Nephron progenitor cell (in vitro differentiated cells): ENCODE measurements around the gene ATP2C2.

Experiments
- DNase-seq: peaks from one replicate; pipeline ENCODE4 v3.0.0; 2021
- H3K27ac Mint-ChIP-seq: 2 replicates; pipeline ENCODE4 v1.8.0; 2021; ENCODE audit warnings: mild to moderate bottlenecking, moderate library complexity, mixed read lengths
- H3K27me3 Mint-ChIP-seq: 2 replicates; pipeline ENCODE4 v1.8.0; 2021; ENCODE audit warnings: mild to moderate bottlenecking, low read depth, mixed read lengths; ENCODE audit not compliant: poor library complexity
- H3K36me3 Mint-ChIP-seq: 2 replicates; pipeline ENCODE4 v1.8.0; 2021; ENCODE audit warnings: low read depth, mixed read lengths
- H3K4me1 Mint-ChIP-seq: 2 replicates; pipeline ENCODE4 v1.8.0; 2021; ENCODE audit warnings: mixed read lengths
- H3K4me3 Mint-ChIP-seq: 2 replicates; pipeline ENCODE4 v1.8.0; 2021; ENCODE audit warnings: mild to moderate bottlenecking, moderate library complexity, mixed read lengths
- H3K9me3 Mint-ChIP-seq: 2 replicates; pipeline ENCODE4 v1.8.0; 2021; ENCODE audit warnings: mild to moderate bottlenecking, moderate library complexity, mixed read lengths
- TF ChIP-seq, protein P1 (sequence below): fragments of 200-600 bp; sonication (generic); IDR thresholded peaks from 2 replicates; pipeline ENCODE4 v1.5.0; 2021; ENCODE audit warnings: antibody characterized with exemption

Gene ATP2C2

DNA sequence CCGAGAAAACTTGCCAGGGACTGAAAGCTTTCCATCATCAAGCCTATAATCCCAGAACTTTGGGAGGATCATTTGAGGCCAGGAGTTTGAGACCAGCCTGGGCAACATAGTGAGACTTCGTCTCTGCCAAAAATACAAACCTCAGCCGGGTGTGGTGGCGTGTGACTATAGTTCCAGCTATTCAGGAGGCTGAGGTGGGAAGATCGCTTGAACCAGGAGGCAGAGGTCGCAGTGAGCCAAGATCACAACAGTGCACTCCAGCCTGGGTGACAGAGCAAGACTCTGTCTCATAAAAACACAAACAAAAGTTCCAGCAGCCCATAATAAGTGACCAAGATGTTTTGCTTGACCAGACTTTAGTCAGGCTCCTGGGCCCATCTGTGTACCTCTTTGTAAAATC lies 134.2 kb downstream of the ATP2C2 start:
- H3K4me3 Mint-ChIP-seq: peak overlapping the region; percentile 45
- no peak for DNase-seq
- no peak overlapping the region for H3K27ac Mint-ChIP-seq
- peaks cover 64% of the 10 kb centered on the region for H3K4me1 Mint-ChIP-seq
- TF ChIP-seq, protein P1, sequence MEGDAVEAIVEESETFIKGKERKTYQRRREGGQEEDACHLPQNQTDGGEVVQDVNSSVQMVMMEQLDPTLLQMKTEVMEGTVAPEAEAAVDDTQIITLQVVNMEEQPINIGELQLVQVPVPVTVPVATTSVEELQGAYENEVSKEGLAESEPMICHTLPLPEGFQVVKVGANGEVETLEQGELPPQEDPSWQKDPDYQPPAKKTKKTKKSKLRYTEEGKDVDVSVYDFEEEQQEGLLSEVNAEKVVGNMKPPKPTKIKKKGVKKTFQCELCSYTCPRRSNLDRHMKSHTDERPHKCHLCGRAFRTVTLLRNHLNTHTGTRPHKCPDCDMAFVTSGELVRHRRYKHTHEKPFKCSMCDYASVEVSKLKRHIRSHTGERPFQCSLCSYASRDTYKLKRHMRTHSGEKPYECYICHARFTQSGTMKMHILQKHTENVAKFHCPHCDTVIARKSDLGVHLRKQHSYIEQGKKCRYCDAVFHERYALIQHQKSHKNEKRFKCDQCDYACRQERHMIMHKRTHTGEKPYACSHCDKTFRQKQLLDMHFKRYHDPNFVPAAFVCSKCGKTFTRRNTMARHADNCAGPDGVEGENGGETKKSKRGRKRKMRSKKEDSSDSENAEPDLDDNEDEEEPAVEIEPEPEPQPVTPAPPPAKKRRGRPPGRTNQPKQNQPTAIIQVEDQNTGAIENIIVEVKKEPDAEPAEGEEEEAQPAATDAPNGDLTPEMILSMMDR: no peak
- peaks cover 21% of the 10 kb centered on the region for H3K36me3 Mint-ChIP-seq
- no peaks in the 10 kb centered on the region for H3K9me3 Mint-ChIP-seq
- peaks cover 2% of the 10 kb centered on the region for H3K27me3 Mint-ChIP-seq

DNA sequence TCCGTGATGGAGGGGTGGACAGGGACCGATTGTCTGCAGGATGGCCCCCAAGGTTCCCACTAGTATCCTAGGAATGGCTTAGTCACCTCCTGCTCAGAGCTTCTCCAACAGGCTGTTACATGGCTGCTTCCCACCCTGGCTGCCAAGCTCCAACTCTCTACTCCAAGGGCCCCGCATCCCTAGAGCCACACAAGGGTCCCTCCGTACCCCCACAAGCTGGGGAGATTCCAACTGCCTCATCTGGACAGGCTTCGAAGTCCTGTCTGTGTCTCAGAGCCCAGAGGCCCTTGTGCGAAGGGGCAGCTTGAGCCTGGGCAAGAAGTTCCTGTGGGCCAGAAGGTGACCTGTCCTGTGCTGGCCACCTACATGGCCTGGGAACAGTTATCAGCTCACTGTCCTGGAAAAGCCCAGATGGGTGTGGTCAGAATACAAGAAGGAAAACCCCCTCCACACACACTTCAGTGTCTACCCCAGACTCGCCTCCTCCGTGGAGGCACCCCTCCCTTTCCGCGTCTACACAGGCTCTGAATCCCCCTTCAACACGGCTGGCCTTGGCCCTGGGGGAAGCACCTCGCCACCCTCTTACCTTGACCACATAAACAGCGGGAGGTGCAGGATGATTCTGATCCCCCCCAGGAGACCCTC lies 135.5 kb downstream of the ATP2C2 start:
- H3K36me3 Mint-ChIP-seq: peaks cover 14% of the 10 kb centered on the region
- peaks cover 73% of the 10 kb centered on the region for H3K4me1 Mint-ChIP-seq
- no peaks in the 10 kb centered on the region for H3K9me3 Mint-ChIP-seq
- no peak overlapping the region for H3K27ac Mint-ChIP-seq
- peaks cover 2% of the 10 kb centered on the region for H3K27me3 Mint-ChIP-seq
- no peak for DNase-seq
- TF ChIP-seq, protein P1: no peak
- H3K4me3 Mint-ChIP-seq: peak overlapping the region; percentile 85

DNA sequence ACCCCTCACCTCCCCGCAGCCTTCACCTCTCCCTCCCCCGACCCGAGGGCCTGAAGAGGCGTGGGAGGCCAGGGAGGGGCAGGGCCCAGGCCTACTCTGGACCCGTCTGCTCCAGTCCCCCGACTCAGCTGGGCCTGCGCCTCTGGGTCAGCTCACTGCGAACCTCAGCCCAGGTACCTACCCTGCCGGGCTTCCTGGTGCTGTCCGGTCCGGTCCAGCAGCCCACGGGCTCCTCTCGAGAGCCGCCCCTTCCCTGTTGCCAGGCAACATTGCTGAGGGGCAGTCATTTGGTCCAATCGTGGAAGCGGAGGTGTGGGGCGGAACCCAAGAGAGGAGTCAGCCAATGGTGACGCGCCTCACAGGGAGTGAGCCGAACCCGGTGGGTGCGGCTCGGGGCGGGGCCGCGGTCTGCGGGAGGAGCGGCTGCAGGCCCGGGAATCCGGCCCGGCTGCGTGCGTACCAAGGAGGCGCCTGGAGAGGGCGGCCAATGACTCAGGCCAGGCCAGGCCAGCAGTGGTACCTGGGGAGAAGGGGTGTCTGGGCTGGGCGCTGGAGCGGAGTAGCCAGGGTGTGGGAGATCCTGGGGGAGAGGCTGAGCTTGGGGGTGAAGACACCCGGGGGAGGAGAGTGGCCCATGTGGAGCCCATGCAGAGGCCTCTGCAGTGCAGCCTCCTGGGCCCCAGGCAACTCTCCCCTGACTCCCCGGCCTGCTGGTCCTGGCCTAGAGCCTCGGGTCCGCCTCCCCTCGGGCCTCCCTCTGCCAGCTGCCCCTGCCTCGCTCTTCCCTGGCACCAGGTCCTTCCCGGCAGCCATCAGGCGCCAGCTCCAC lies 136.3 kb downstream of the ATP2C2 start, which contains the start of gene MEAK7:
MEAK7 (minus strand) TSS at position 240 of the 829 bp plus-strand sequence. CDS start 6,573 bp downstream, outside the sequence.
- Mint-ChIP-seq H3K27ac (peak within 1 kb of the TSS; percentile 36), H3K9me3 (no peaks in the 10 kb centered on the region), H3K27me3 (peaks cover 6% of the 10 kb centered on the region), H3K4me3 (peak within 1 kb of the TSS; percentile 85), H3K36me3 (peaks cover 7% of the 10 kb centered on the region), H3K4me1 (peaks cover 73% of the 10 kb centered on the region)
- DNase-seq: peak; percentile 99
- TF ChIP-seq, protein P1: no peak

DNA sequence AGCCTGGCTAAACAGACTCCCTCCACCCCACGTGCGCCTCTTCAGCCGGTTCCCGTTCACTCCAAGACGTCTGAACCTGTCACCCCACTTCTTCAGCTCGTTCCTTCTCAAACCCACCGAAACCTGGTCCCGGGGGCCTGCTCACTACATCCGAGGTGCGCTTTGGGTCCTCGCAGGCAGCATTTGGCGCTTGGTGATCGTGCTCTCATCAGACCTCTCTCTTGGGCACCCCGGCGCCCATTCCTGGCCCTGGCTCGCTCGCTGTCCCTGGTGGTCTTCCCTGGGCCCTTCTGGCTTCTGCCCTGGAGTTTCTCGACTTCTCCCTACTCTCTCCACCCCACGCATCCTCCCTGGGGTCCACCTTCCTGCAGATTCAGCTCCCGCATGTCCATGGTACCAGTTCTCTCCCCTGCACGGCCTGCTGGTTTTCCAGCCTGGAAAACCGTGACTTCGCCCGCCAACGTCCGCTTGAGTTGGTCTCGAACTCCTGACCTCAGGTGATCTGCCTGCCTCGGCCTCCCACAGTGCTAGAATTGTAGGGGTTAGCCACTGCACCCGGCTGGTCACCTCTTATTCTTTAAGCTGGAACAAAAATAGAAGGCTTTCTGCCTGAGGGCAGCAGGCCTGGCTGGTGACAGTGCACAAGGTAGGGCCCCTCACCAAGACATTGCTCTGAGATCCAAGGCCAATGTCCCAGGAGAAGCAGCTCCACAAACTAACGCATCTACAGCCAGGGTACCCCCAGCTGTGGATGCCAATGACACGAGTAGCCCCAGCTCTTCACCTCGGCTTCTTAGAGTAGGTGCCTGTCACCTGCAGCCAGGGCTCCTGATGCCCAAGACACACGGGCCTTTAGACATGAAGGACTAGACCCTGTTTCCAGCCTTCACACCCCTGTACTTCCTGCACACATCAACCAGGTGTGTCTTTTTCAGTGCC lies 137.2 kb downstream of the ATP2C2 start:
- peaks cover 70% of the 10 kb centered on the region for H3K4me1 Mint-ChIP-seq
- no peaks in the 10 kb centered on the region for H3K9me3 Mint-ChIP-seq
- H3K27me3 Mint-ChIP-seq: peaks cover 6% of the 10 kb centered on the region
- peak overlapping the region; percentile 85 for H3K4me3 Mint-ChIP-seq
- no peaks in the 10 kb centered on the region for H3K36me3 Mint-ChIP-seq
- TF ChIP-seq, protein P1: no peak
- no peak overlapping the region for H3K27ac Mint-ChIP-seq
- no peak for DNase-seq

DNA sequence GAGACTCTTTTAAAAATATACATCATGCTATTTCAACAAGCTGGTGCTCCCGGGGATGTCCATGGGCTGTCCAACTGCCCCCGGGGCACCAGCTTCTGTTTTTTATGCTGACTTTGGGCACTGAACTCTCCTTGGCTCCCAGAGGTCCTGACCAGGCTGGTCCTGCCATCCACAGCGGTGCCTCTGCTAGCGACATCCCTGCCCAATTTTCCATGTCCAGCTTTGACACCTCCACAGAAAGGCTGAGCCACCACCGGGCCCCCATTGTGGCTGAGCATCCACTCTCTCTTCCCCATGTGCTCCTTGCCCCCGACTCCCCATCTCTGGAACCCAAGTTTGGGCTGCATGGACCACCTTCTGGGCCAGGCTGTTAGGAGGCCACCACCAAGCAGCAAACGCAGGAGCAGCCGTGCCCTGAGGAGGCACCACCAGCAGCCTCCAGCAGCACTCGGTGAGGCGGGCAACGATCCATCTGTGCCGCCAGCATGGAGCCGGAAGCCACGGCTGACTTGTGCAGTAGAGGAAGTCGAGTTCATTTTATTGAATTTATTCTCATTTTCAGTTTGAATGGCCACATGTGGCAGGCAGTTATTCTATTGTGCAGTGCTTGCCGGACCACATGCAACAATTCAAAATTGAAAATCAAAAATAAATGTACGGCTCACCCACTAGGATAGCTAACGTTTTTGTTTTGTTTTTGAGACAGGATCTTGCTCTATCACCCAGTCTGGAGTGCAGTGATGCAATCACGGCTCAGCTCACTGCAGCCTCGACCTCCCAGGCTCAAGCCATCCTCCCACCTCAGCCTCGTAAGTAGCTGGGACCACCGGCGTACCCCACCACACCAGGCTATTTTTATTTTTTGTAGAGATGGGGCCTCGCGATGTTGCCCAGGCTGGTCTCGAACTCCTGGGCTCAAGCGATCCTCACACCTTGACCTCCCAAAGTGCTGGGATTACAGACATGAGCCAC lies 139.0 kb downstream of the ATP2C2 start:
- H3K4me1 Mint-ChIP-seq: peaks cover 77% of the 10 kb centered on the region
- H3K27ac Mint-ChIP-seq: no peak overlapping the region
- H3K36me3 Mint-ChIP-seq: no peaks in the 10 kb centered on the region
- H3K9me3 Mint-ChIP-seq: no peaks in the 10 kb centered on the region
- no peak for DNase-seq
- peaks cover 13% of the 10 kb centered on the region for H3K27me3 Mint-ChIP-seq
- TF ChIP-seq, protein P1: no peak
- no peak overlapping the region for H3K4me3 Mint-ChIP-seq
